HCT116 (cell line): ENCODE measurements around the gene ZNF782. TPM values are rescaled to one million over a fixed set of nuclear protein-coding genes. Genes with fewer than 3 reads are reported as not detected.
"Not testable (repeated sequence)": the region's sequence is repeated elsewhere in the genome, so short reads cannot be mapped to it uniquely, and the experiment has no call there.

Experiments used
- ATAC-seq: fragments of 200-7000 bp; cut with Tn5 transposase; 2 replicates; pipeline ENCODE4 v1.9.1; 2020; ENCODE audit warnings: mild to moderate bottlenecking, moderate library complexity
- BruUV-seq: library from RNA; stranded (reverse); fragments of 400-500 nt; replicated peaks from 2 replicates; lab custom pipeline; 2021; lab: Mats Ljungman, UMichigan
- CTCF ChIA-PET: fragments of 300-600 bp; sonication (Branson Sonifier 250); formaldehyde crosslinking; loops from one replicate; lab custom pipeline; 2021; ENCODE audit warnings: antibody characterized with exemption; lab: Charles Lee
- POLR2A ChIA-PET: fragments of 300-600, 350-600 bp; sonication (Branson Sonifier 250); formaldehyde crosslinking; loops from one replicate; lab custom pipeline; 2021; ENCODE audit warnings: antibody characterized with exemption; lab: Charles Lee
- RAD21 ChIA-PET, 2 experiments: fragments of 300-600 bp; sonication (Branson Sonifier 250); formaldehyde crosslinking; loops; one replicate each; lab custom pipeline; 2023; ENCODE audit warnings: low total read pairs in 2 of 2; ENCODE audit not compliant: uncharacterized antibody in 2 of 2, unreplicated experiment in 2 of 2, low non-redundant PET in 1 of 2; lab: Charles Lee
- DNase-seq: peaks from one replicate; pipeline ENCODE4 v3.0.0-alpha.2; 2010; ENCODE audit warnings: low read depth, low spot score
- H2AFZ ChIP-seq: fragments of 200-600 bp; shearing (Covaris generic), sonication (generic); 2 replicates; pipeline ENCODE4 v1.6.1; 2017; ENCODE audit warnings: low read depth, mixed run types, mixed read lengths, antibody characterized with exemption, low read length; ENCODE audit not compliant: poor library complexity, severe bottlenecking
- H3K27ac ChIP-seq: 2 replicates; pipeline ENCODE4 v1.5.1; 2012; ENCODE audit warnings: low read depth, low read length
- H3K27me3 ChIP-seq: fragments of 200-600 bp; sonication (generic); 2 replicates; pipeline ENCODE4 v1.6.1; 2016; ENCODE audit warnings: mixed run types, low read length, mixed read lengths; ENCODE audit not compliant: insufficient read depth
- H3K36me3 ChIP-seq, 2 experiments: fragments of 200-500 bp in 1 of 2; fragments of 200-600 bp in 1 of 2; sonication (Bioruptor generic) in 1 of 2; sonication (generic) in 1 of 2; 2 replicates each; pipeline versions ENCODE4 v1.5.1 to v1.6.1; 2014 to 2016; ENCODE audit warnings: low read length in 2 of 2, inconsistent platforms in 1 of 2, mixed read lengths in 1 of 2, mixed run types in 1 of 2; ENCODE audit not compliant: insufficient read depth in 2 of 2, control insufficient read depth in 1 of 2
- H3K4me1 ChIP-seq, 2 experiments: fragments of 200-600 bp in 1 of 2; sonication (generic) in 1 of 2; 2 replicates each; pipeline versions ENCODE4 v1.5.1 to v1.6.1; 2012 to 2017; ENCODE audit warnings: low read length in 2 of 2, inconsistent platforms in 1 of 2, mild to moderate bottlenecking in 1 of 2, mixed read lengths in 1 of 2, mixed run types in 1 of 2, moderate library complexity in 1 of 2; ENCODE audit not compliant: insufficient read depth in 2 of 2, control insufficient read depth in 1 of 2
- H3K4me2 ChIP-seq: fragments of 200-600 bp; sonication (generic); 2 replicates; pipeline ENCODE4 v1.6.1; 2017; ENCODE audit warnings: mixed run types, low read length, mixed read lengths
- H3K4me3 ChIP-seq, 2 experiments: fragments of 200-600 bp in 1 of 2; sonication (generic) in 1 of 2; replicated peaks in 1 of 2; 2 replicates each; pipeline ENCODE4 v1.5.1; 2011 to 2016; ENCODE audit warnings: low read length in 2 of 2, control low read depth in 1 of 2, low read depth in 1 of 2, mild to moderate bottlenecking in 1 of 2, mixed read lengths in 1 of 2, mixed run types in 1 of 2
- H3K79me2 ChIP-seq: fragments of 200-600 bp; sonication (generic); 2 replicates; pipeline ENCODE4 v1.6.1; 2017; ENCODE audit warnings: mild to moderate bottlenecking, mixed run types, low read length, moderate library complexity, mixed read lengths; ENCODE audit not compliant: insufficient read depth
- H3K9ac ChIP-seq: fragments of 200-600 bp; sonication (generic); 2 replicates; pipeline ENCODE4 v1.6.1; 2016; ENCODE audit warnings: low read length, mixed read lengths
- H3K9me2 ChIP-seq: fragments of 200-600 bp; sonication (generic), shearing (Covaris generic); 2 replicates; pipeline ENCODE4 v1.6.1; 2017; ENCODE audit warnings: mixed run types, mild to moderate bottlenecking, moderate library complexity; ENCODE audit not compliant: insufficient read depth
- H3K9me3 ChIP-seq, 2 experiments: fragments of 200-500 bp in 1 of 2; fragments of 200-600 bp in 1 of 2; sonication (Bioruptor generic) in 1 of 2; sonication (generic) in 1 of 2; 2 replicates each; pipeline ENCODE4 v1.6.1; 2014 to 2017; ENCODE audit warnings: low read length in 2 of 2, mixed read lengths in 2 of 2, inconsistent platforms in 1 of 2, low read depth in 1 of 2, mild to moderate bottlenecking in 1 of 2, mixed run types in 1 of 2, moderate library complexity in 1 of 2; ENCODE audit not compliant: control insufficient read depth in 1 of 2, insufficient read depth in 1 of 2
- H4K20me1 ChIP-seq: fragments of 200-600 bp; sonication (generic), shearing (Covaris generic); 2 replicates; pipeline ENCODE4 v1.6.1; 2017; ENCODE audit warnings: mixed run types, mild to moderate bottlenecking, moderate library complexity; ENCODE audit not compliant: insufficient read depth
- CBX3 ChIP-seq: IDR thresholded peaks from 2 replicates; pipeline ENCODE4 v1.6.1; 2012; ENCODE audit warnings: low read depth
- EGR1 ChIP-seq: IDR thresholded peaks from 2 replicates; pipeline ENCODE4 v1.6.1; 2012; ENCODE audit warnings: low read depth
- EZH2 ChIP-seq: fragments of 200-600 bp; sonication (generic); IDR thresholded peaks from 2 replicates; pipeline ENCODE4 v1.6.1; 2017; ENCODE audit warnings: antibody characterized with exemption, mixed run types
- EZH2phosphoT487 ChIP-seq: fragments of 200-600 bp; IDR thresholded peaks from 2 replicates; pipeline ENCODE4 v1.6.1; 2018; ENCODE audit warnings: antibody characterized with exemption, borderline replicate concordance
- FOSL1 ChIP-seq: IDR thresholded peaks from 2 replicates; pipeline ENCODE4 v1.6.1; 2012; ENCODE audit warnings: low read depth
- JUND ChIP-seq: IDR thresholded peaks from 2 replicates; pipeline ENCODE4 v1.6.1; 2012
- POLR2A ChIP-seq: IDR thresholded peaks from 2 replicates; pipeline ENCODE4 v1.7.0; 2011; ENCODE audit warnings: borderline replicate concordance; ENCODE audit not compliant: insufficient read depth, insufficient read length; ENCODE audit errors: extremely low read depth
- POLR2AphosphoS5 ChIP-seq: IDR thresholded peaks from 2 replicates; pipeline ENCODE4 v1.6.1; 2011; ENCODE audit warnings: mild to moderate bottlenecking, low read depth, low read length, moderate library complexity
- RAD21 ChIP-seq: IDR thresholded peaks from 2 replicates; pipeline ENCODE4 v1.6.1; 2012; ENCODE audit warnings: low read depth, mild to moderate bottlenecking
- REST ChIP-seq: IDR thresholded peaks from 2 replicates; pipeline ENCODE4 v1.6.1; 2012; ENCODE audit warnings: low read depth
- SIN3A ChIP-seq: IDR thresholded peaks from 2 replicates; pipeline ENCODE4 v1.6.1; 2012; ENCODE audit warnings: low read depth
- SP1 ChIP-seq: IDR thresholded peaks from 2 replicates; pipeline ENCODE4 v1.6.1; 2012; ENCODE audit warnings: low read depth
- SRF ChIP-seq: IDR thresholded peaks from 2 replicates; pipeline ENCODE4 v1.6.1; 2012; ENCODE audit warnings: low read depth
- TCF7L2 ChIP-seq: IDR thresholded peaks from 2 replicates; pipeline ENCODE4 v1.7.0; 2011; ENCODE audit warnings: borderline replicate concordance, inconsistent platforms; ENCODE audit not compliant: insufficient read depth, insufficient read length; ENCODE audit errors: extremely low read depth
- ZBTB33 ChIP-seq: IDR thresholded peaks from 2 replicates; pipeline ENCODE4 v1.6.1; 2011; ENCODE audit warnings: mild to moderate bottlenecking, low read length, moderate library complexity; ENCODE audit not compliant: insufficient replicate concordance; ENCODE audit errors: extremely low read depth
- intact Hi-C: fragments of 100-400 bp; cut with micrococcal nuclease; formaldehyde crosslinking; loops from 2 replicates; pipeline ENCODE4 v1.10.0; 2022
- total RNA-seq: library from RNA; stranded (reverse); gene quantifications from one replicate; pipeline ENCODE4 v1.2.1, GENCODE V29; 2021; ENCODE audit not compliant: unreplicated experiment

Gene ZNF782
- total RNA-seq, 1 experiment from 2014 or later = 3.7 TPM

- H3K4me1 ChIP-seq, intact Hi-C loops, POLR2A ChIA-PET, H3K27me3 ChIP-seq, CTCF ChIA-PET, H3K27ac ChIP-seq, ATAC-seq, H3K4me2 ChIP-seq, H2AFZ ChIP-seq, BruUV-seq, H3K9me2 ChIP-seq, H3K4me3 ChIP-seq, DNase-seq, H3K36me3 ChIP-seq, RAD21 ChIA-PET, H3K9me3 ChIP-seq, H3K9ac ChIP-seq, H3K79me2 ChIP-seq, H4K20me1 ChIP-seq: not testable (repeated sequence)
These were observed 10.9 kb upstream of the ZNF782 start for GRCh38 chr9:96865240-96865639.

- Histone ChIP-seq H3K27ac (no peak overlapping the region), H2AFZ (no peak overlapping the region), H3K79me2 (no peaks in the 10 kb centered on the region), H3K27me3 (no peaks in the 10 kb centered on the region), H3K4me3 (no peak overlapping the region), H3K9me3 (no peaks in the 10 kb centered on the region), H3K4me2 (no peak overlapping the region), H3K9me2 (no peaks in the 10 kb centered on the region), H3K4me1 (peaks cover 0 to 8% of the 10 kb centered on the region in 2 experiments; a peak in 2 of 4 replicates), H3K9ac (no peak overlapping the region), H4K20me1 (no peaks in the 10 kb centered on the region), H3K36me3 (no peaks in the 10 kb centered on the region)
- POLR2A ChIA-PET = no interaction called here
- no peak for DNase-seq
- CTCF ChIA-PET = no interaction called here
- RAD21 ChIA-PET = no interaction called here
- no peak for ATAC-seq
- no TSS peak for BruUV-seq
- intact Hi-C loops = loop anchor here (5.0 to 10.0 kb wide), 5 partner anchors 445 to 758 kb away; partner anchors contain the start of genes TDRD7 and ZNF367
- TF ChIP-seq JUND (no peak), POLR2A (no peak), TCF7L2 (no peak), POLR2AphosphoS5 (no peak), REST (no peak), CBX3 (no peak), FOSL1 (no peak), SIN3A (no peak), RAD21 (no peak), SRF (no peak), ZBTB33 (no peak), EGR1 (no peak), EZH2phosphoT487 (no peak), SP1 (no peak), EZH2 (no peak)
These were observed 5.3 kb upstream of the ZNF782 start for GRCh38 chr9:96859461-96860198.
